Suprapubic skin (tissue), 3 donors: ENCODE results near the gene PSIP1.

Source experiments
- EP300 ChIP-seq: sonication (generic); formaldehyde crosslinking; IDR thresholded peaks from one replicate; pipeline ENCODE4 v1.6.1; 2017; ENCODE audit warnings: antibody characterized with exemption
- POLR2A ChIP-seq, 2 donors: fragments of 450-650 bp; IDR thresholded peaks; one replicate each; pipeline ENCODE4 v1.6.1; 2017; ENCODE audit warnings: antibody characterized with exemption in 2 of 2, mild to moderate bottlenecking in 2 of 2, moderate library complexity in 2 of 2
- TF ChIP-seq, protein P1 (sequence below), 2 donors: fragments of 200-600 bp in 1 of 2; fragments of 450-650 bp in 1 of 2; sonication (generic) in 1 of 2; IDR thresholded peaks; one replicate each; pipeline ENCODE4 v1.5.1; 2016 to 2019; ENCODE audit warnings: antibody characterized with exemption in 2 of 2, mild to moderate bottlenecking in 1 of 2, moderate library complexity in 1 of 2

DNA sequence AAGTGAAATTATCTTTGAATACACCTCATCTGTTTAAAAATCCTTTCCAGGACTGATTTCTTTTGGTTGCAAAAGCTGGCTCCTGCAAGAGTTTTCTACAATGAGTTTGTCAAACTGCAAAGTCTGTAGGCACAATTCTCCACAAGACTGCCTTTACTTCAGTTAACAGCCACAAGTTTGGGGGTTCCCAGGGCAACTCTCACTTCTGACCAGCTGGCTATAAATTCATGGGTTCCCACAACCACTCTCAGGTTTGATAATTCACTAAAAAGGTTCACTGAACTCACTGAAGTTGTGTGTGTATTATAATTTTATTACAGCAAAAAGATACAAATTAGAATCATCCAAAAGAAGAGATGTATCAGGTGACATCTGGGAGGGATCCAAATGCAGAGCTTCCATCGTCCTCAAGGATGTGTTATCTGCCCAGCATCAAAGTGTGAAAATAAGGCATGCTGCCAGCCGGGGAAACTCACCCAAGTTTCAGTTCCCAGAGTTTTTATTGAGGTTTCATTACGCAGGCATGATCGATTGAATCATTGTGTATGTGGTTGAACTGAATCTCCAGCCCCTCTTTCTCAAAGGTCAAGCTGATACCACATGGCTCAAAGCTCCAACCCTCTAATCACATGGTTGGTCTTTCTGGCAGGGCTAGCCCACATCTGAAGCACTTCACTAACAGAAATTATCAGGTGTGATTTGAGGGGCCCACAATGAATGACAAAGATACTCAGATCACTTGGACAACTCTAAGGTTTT lies 19.0 kb upstream of the PSIP1 start:
- TF ChIP-seq, protein P1, sequence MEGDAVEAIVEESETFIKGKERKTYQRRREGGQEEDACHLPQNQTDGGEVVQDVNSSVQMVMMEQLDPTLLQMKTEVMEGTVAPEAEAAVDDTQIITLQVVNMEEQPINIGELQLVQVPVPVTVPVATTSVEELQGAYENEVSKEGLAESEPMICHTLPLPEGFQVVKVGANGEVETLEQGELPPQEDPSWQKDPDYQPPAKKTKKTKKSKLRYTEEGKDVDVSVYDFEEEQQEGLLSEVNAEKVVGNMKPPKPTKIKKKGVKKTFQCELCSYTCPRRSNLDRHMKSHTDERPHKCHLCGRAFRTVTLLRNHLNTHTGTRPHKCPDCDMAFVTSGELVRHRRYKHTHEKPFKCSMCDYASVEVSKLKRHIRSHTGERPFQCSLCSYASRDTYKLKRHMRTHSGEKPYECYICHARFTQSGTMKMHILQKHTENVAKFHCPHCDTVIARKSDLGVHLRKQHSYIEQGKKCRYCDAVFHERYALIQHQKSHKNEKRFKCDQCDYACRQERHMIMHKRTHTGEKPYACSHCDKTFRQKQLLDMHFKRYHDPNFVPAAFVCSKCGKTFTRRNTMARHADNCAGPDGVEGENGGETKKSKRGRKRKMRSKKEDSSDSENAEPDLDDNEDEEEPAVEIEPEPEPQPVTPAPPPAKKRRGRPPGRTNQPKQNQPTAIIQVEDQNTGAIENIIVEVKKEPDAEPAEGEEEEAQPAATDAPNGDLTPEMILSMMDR (IDR thresholded peaks at IDR 0.05): no peak
- no peak for TF ChIP-seq POLR2A (IDR thresholded peaks at IDR 0.05)
- no peak for TF ChIP-seq EP300
